ENCODE measurements around the gene PTER.

- TF ChIP-seq EZH2 (IDR thresholded peaks at IDR 0.05; ENCODE audit: borderline replicate concordance) (no peak), CTCF (IDR thresholded peaks at IDR 0.05; ENCODE audit: poor library complexity) (no peak)
Measured at GRCh38 chr10:16481052-16481728, 44.4 kb downstream of the PTER start.

Measured in hepatocyte (in vitro differentiated cells).